Loucy (cell line): ENCODE results near the gene DAB1.

Experiments used
- H2AFZ ChIP-seq: fragments of 200-600 bp; sonication (generic); 2 replicates; pipeline ENCODE4 v1.6.0; 2016; ENCODE audit warnings: antibody characterized with exemption, mild to moderate bottlenecking, low read length, moderate library complexity
- H3F3A ChIP-seq: fragments of 200-600 bp; 2 replicates; pipeline ENCODE4 v1.6.0; 2016; ENCODE audit warnings: antibody characterized with exemption, low read depth, mild to moderate bottlenecking
- H3K27me3 ChIP-seq: fragments of 200-600 bp; sonication (generic); 2 replicates; pipeline ENCODE4 v1.6.1; 2014; ENCODE audit warnings: low read length, mild to moderate bottlenecking; ENCODE audit not compliant: insufficient read depth, poor library complexity, severe bottlenecking
- H3K36me3 ChIP-seq: fragments of 200-600 bp; sonication (generic); 2 replicates; pipeline ENCODE4 v1.6.1; 2016; ENCODE audit warnings: low read length; ENCODE audit not compliant: insufficient read depth
- H3K4me1 ChIP-seq: fragments of 200-600 bp; sonication (generic); 2 replicates; pipeline ENCODE4 v1.5.1; 2014; ENCODE audit warnings: low read length, mild to moderate bottlenecking; ENCODE audit not compliant: insufficient read depth, poor library complexity, severe bottlenecking
- H3K4me2 ChIP-seq: fragments of 200-600 bp; sonication (generic); 2 replicates; pipeline ENCODE4 v1.6.0; 2014; ENCODE audit warnings: antibody characterized with exemption, low read length, low read depth, mild to moderate bottlenecking; ENCODE audit not compliant: poor library complexity, severe bottlenecking
- H3K4me3 ChIP-seq: fragments of 200-600 bp; sonication (generic); 2 replicates; pipeline ENCODE4 v1.5.1; 2014; ENCODE audit warnings: low read length, mild to moderate bottlenecking, mixed read lengths; ENCODE audit not compliant: poor library complexity, severe bottlenecking
- H3K79me2 ChIP-seq: fragments of 200-600 bp; sonication (generic); 2 replicates; pipeline ENCODE4 v1.6.1; 2014; ENCODE audit warnings: low read length; ENCODE audit not compliant: insufficient read depth
- H3K9ac ChIP-seq: fragments of 200-600 bp; sonication (generic); 2 replicates; pipeline ENCODE4 v1.6.0; 2014; ENCODE audit warnings: mild to moderate bottlenecking, low read depth, low read length, moderate library complexity; ENCODE audit not compliant: poor library complexity, severe bottlenecking
- H3K9me2 ChIP-seq: fragments of 200-600 bp; sonication (generic); replicated peaks from 2 replicates; pipeline ENCODE4 v1.6.1; 2016; ENCODE audit warnings: low read depth, low read length, mixed read lengths
- H3K9me3 ChIP-seq: fragments of 200-600 bp; sonication (generic); 2 replicates; pipeline ENCODE4 v1.6.1; 2014; ENCODE audit warnings: mild to moderate bottlenecking, antibody characterized with exemption, low read length, low read depth; ENCODE audit not compliant: insufficient read depth
- H4K20me1 ChIP-seq: fragments of 200-600 bp; sonication (generic); 2 replicates; pipeline ENCODE4 v1.6.0; 2014; ENCODE audit warnings: antibody characterized with exemption, low read length, mild to moderate bottlenecking; ENCODE audit not compliant: insufficient read depth, poor library complexity, severe bottlenecking
- CTCF ChIP-seq: fragments of 200-600 bp; sonication (generic); conservative IDR thresholded peaks from 2 replicates; pipeline ENCODE4 v1.5.1; 2014; ENCODE audit warnings: mild to moderate bottlenecking, antibody characterized with exemption, low read length
- EZH2phosphoT487 ChIP-seq: fragments of 200-600 bp; IDR thresholded peaks from 2 replicates; pipeline ENCODE4 v1.6.1; 2018; ENCODE audit warnings: antibody characterized with exemption, mild to moderate bottlenecking, moderate library complexity, borderline replicate concordance

Gene DAB1

GRCh38 chr1:57217905-57218304, 206.0 kb downstream of the DAB1 start:
- Histone ChIP-seq H3K4me1 (no peaks in the 10 kb centered on the region), H3K27me3 (no peaks in the 10 kb centered on the region), H3K9me2 (no peaks in the 10 kb centered on the region), H4K20me1 (no peaks in the 10 kb centered on the region), H3K4me3 (no peak overlapping the region), H3F3A (no peaks in the 10 kb centered on the region), H3K36me3 (no peaks in the 10 kb centered on the region), H3K79me2 (no peaks in the 10 kb centered on the region), H3K9ac (no peak overlapping the region), H3K9me3 (no peaks in the 10 kb centered on the region), H3K4me2 (no peak overlapping the region), H2AFZ (no peak overlapping the region)
- TF ChIP-seq EZH2phosphoT487 (no peak), CTCF (no peak)

GRCh38 chr1:57214951-57215575, 208.8 kb downstream of the DAB1 start:
- H3K4me2 ChIP-seq: no peak overlapping the region
- H2AFZ ChIP-seq: no peak overlapping the region
- H3K79me2 ChIP-seq: no peaks in the 10 kb centered on the region
- no peaks in the 10 kb centered on the region for H4K20me1 ChIP-seq
- no peaks in the 10 kb centered on the region for H3K36me3 ChIP-seq
- H3F3A ChIP-seq: no peaks in the 10 kb centered on the region
- no peaks in the 10 kb centered on the region for H3K9me3 ChIP-seq
- no peaks in the 10 kb centered on the region for H3K9me2 ChIP-seq
- TF ChIP-seq CTCF (no peak), EZH2phosphoT487 (no peak)
- no peaks in the 10 kb centered on the region for H3K4me1 ChIP-seq
- no peaks in the 10 kb centered on the region for H3K27me3 ChIP-seq
- no peak overlapping the region for H3K9ac ChIP-seq
- H3K4me3 ChIP-seq: no peak overlapping the region

- Histone ChIP-seq H3K9ac (no peak overlapping the region), H4K20me1 (no peaks in the 10 kb centered on the region), H3K4me3 (no peak overlapping the region), H3K4me2 (no peak overlapping the region), H3K79me2 (no peaks in the 10 kb centered on the region), H3K4me1 (no peaks in the 10 kb centered on the region), H3K27me3 (no peaks in the 10 kb centered on the region), H3K9me3 (no peaks in the 10 kb centered on the region), H3F3A (no peaks in the 10 kb centered on the region), H3K36me3 (no peaks in the 10 kb centered on the region), H3K9me2 (no peaks in the 10 kb centered on the region), H2AFZ (no peak overlapping the region)
- TF ChIP-seq CTCF: no peak
- no peak for TF ChIP-seq EZH2phosphoT487
Observed at GRCh38 chr1:57210881-57211280, 213.0 kb downstream of the DAB1 start.
